Measurements from ENCODE around the gene ILKAP.

GRCh38 chr2:238236571-238236970 lies 33.1 kb upstream of the ILKAP start:
- TF ChIP-seq CTCF (IDR thresholded peaks at IDR 0.05) = no peak
- TF ChIP-seq POLR2A (IDR thresholded peaks at IDR 0.05) = no peak
- no peak for TF ChIP-seq POLR2AphosphoS5 (IDR thresholded peaks at IDR 0.05; ENCODE audit: insufficient read depth in 1 of 2, low read depth in 1 of 2)
